ENCODE results near the gene TMEM52. TPM values are rescaled to one million over a fixed set of nuclear protein-coding genes. Genes with fewer than 3 reads are reported as not detected.

Gene TMEM52
- total and polyA plus RNA-seq, 2 donors (not counting 3 experiments of a cell fraction or from before 2014, with no cell fraction given): 1.6 to 1.7 TPM

DNA sequence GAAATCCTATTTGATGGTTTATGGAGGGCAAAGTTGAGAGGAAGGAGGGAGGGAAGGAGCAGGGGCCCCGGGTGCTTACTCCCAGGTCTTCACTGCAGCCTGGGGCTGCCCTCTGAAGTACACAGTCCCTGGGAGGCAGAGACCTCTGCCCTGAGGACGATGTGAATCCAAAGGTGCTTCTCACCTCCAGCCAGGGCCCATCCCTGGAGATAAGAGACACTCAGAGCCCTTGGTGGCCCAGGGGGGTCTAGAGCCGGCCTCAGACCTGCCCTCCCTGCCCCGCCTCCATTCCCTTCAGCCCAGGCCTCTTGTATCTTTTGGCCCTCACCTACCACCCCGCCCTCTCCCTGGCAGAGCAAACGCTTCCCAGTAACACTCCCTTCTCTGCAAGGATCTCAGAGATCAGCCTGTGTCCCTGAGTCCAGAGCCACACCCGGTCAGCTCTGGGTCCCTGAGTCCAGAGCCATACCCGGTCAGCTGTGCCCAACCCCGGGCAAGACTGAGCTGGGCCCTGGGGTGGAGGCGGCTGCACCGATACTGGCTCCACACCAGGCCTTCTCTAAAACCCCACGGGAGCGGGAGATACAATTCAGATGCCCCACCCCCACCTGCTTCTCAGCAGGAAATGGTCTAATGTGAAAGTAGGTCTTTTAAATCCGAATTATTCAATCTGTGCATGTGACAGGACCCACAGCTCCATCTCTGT lies 24.6 kb downstream of the TMEM52 start:
- POLR2A ChIA-PET: no interaction called here
- H3K9me1 ChIP-seq (replicated peaks; ENCODE audit: control insufficient read depth, extremely low read depth, insufficient read depth, low read length): no peaks in the 10 kb centered on the region
- H3K4me3 ChIP-seq (replicated peaks in 1 of 3; ENCODE audit: insufficient read depth in 1 of 3, low read depth in 1 of 3, low read length in 3 of 3): no peak overlapping the region
- H3K9ac ChIP-seq (replicated peaks; ENCODE audit: extremely low read depth, insufficient read depth, low read length): no peak overlapping the region
- no TSS peak for BruUV-seq (replicated peaks)
- H3K79me2 ChIP-seq (ENCODE audit: control insufficient read depth, insufficient read depth, low read length): peaks cover 9% of the 10 kb centered on the region
- no peaks in the 10 kb centered on the region for H3K27me3 ChIP-seq (ENCODE audit: control insufficient read depth in 2 of 2, insufficient read depth in 2 of 2, low read length in 2 of 2)
- dilution Hi-C loops (cut with MboI; ENCODE audit: extremely low pct_ligation_motif_present, low sequenced_read_pairs): no loop called here
- TF ChIP-seq POLR2AphosphoS5 (IDR thresholded peaks at IDR 0.05; ENCODE audit: insufficient read depth, low read depth, low read length) (no peak), EZH2 (IDR thresholded peaks at IDR 0.05; ENCODE audit: borderline replicate concordance, low read depth, low read length, severe bottlenecking) (no peak), CTCF (IDR thresholded peaks at IDR 0.05; ENCODE audit: extremely low read depth in 1 of 2, insufficient read depth in 1 of 2, low read depth in 1 of 2, low read length in 2 of 2) (no peak), GATA2 (IDR thresholded peaks at IDR 0.05; ENCODE audit: insufficient read depth, insufficient read length, low read depth, low read length) (no peak), MYC (IDR thresholded peaks at IDR 0.05; ENCODE audit: low read depth, low read length) (no peak), MAX (IDR thresholded peaks at IDR 0.05; ENCODE audit: insufficient read depth, insufficient read length) (no peak), POLR2A (IDR thresholded peaks at IDR 0.05; ENCODE audit: low read depth, low read length) (no peak), FOS (IDR thresholded peaks at IDR 0.05; ENCODE audit: borderline replicate concordance, insufficient read depth, low read length) (no peak), JUN (IDR thresholded peaks at IDR 0.05; ENCODE audit: borderline replicate concordance, insufficient read depth, insufficient read length, low read depth) (no peak)
- DNase-seq (ENCODE audit: low read depth, low spot score): no peak
- no peaks in the 10 kb centered on the region for H3K36me3 ChIP-seq (ENCODE audit: control insufficient read depth in 2 of 2, extremely low read depth in 1 of 2, insufficient read depth in 2 of 2, low read length in 2 of 2)
- H4K20me1 ChIP-seq (replicated peaks; ENCODE audit: control insufficient read depth, extremely low read depth, insufficient read depth, low read length): no peaks in the 10 kb centered on the region
- no peak for FAIRE-seq
- CTCF ChIA-PET: interaction anchor here (0.6 kb wide), 1 partner anchor 12 kb away, joined by 3 read pairs; no protein-coding TSS in a partner anchor
- peaks cover 7% of the 10 kb centered on the region for H3K4me1 ChIP-seq (ENCODE audit: control insufficient read depth, extremely low read depth, insufficient read depth, low read length)
- no peak overlapping the region for H3K4me2 ChIP-seq (ENCODE audit: insufficient read depth, low read length)
- no peak overlapping the region for H2AFZ ChIP-seq (ENCODE audit: low read depth, low read length)
- no peak overlapping the region for H3K27ac ChIP-seq (ENCODE audit: insufficient read depth, low read depth, low read length)
- no peaks in the 10 kb centered on the region for H3K9me3 ChIP-seq (replicated peaks; ENCODE audit: control insufficient read depth, insufficient read depth, low read length)
- intact Hi-C loops (cut with micrococcal nuclease): no loop called here
